Stomach smooth muscle (tissue), 2 donors: Measurements from ENCODE around the gene LRP8.

Experiments
- H3K27ac ChIP-seq: one replicate; pipeline ENCODE4 v1.7.0; 2013; ENCODE audit warnings: mild to moderate bottlenecking, low read length, inconsistent platforms
- H3K27me3 ChIP-seq, 2 donors: one replicate each; pipeline ENCODE4 v1.7.0; 2013; ENCODE audit warnings: low read length in 2 of 2; ENCODE audit not compliant: insufficient read depth in 2 of 2, control insufficient read depth in 1 of 2
- H3K36me3 ChIP-seq, 2 donors: one replicate each; pipeline ENCODE4 v1.7.0; 2013; ENCODE audit warnings: low read length in 2 of 2; ENCODE audit not compliant: control insufficient read depth in 2 of 2, insufficient read depth in 2 of 2
- H3K4me1 ChIP-seq: one replicate; pipeline ENCODE4 v1.7.0; 2013; ENCODE audit warnings: low read length; ENCODE audit not compliant: control insufficient read depth, insufficient read depth
- H3K4me3 ChIP-seq, 2 donors: one replicate each; pipeline ENCODE4 v1.7.0; 2013; ENCODE audit warnings: low read length in 2 of 2
- H3K9ac ChIP-seq, 2 donors: one replicate each; pipeline ENCODE4 v1.7.0; 2013; ENCODE audit warnings: low read length in 2 of 2, mild to moderate bottlenecking in 1 of 2
- H3K9me3 ChIP-seq, 2 donors: one replicate each; pipeline ENCODE4 v1.7.0; 2013; ENCODE audit warnings: low read length in 2 of 2; ENCODE audit not compliant: control insufficient read depth in 2 of 2
- donor health status: healthy.
- donor health status: Pancreatic carcinoma.

The LRP8 gene

GRCh38 chr1:53328541-53329499 is 950 bp upstream of the LRP8 start:
- Histone ChIP-seq H3K27me3 (no peaks in the 10 kb centered on the region), H3K4me3 (peak overlapping the region in 1 of 2 donors; percentile 67), H3K36me3 (no peaks in the 10 kb centered on the region), H3K9ac (no peak overlapping the region), H3K4me1 (peaks cover 27% of the 10 kb centered on the region), H3K9me3 (no peaks in the 10 kb centered on the region), H3K27ac (no peak overlapping the region)

GRCh38 chr1:53327182-53327913 is 522 bp downstream of the LRP8 start:
- Histone ChIP-seq H3K36me3 (no peaks in the 10 kb centered on the region), H3K9ac (peak overlapping the region in 1 of 2 donors; percentile 56), H3K27me3 (no peaks in the 10 kb centered on the region), H3K9me3 (no peaks in the 10 kb centered on the region), H3K27ac (no peak overlapping the region), H3K4me3 (peak overlapping the region; percentile 79), H3K4me1 (peaks cover 27% of the 10 kb centered on the region)

- H3K4me1 ChIP-seq = peaks cover 27% of the 10 kb centered on the region
- peak overlapping the region; percentile 79 for H3K4me3 ChIP-seq
- H3K27ac ChIP-seq = no peak overlapping the region
- no peaks in the 10 kb centered on the region for H3K27me3 ChIP-seq
- H3K9ac ChIP-seq = peak overlapping the region in 1 of 2 donors; percentile 56
- H3K36me3 ChIP-seq = no peaks in the 10 kb centered on the region
- H3K9me3 ChIP-seq = no peaks in the 10 kb centered on the region
These were observed 1.2 kb downstream of the LRP8 start for GRCh38 chr1:53326598-53327181.

GRCh38 chr1:53326088-53326597 is 1.7 kb downstream of the LRP8 start:
- no peaks in the 10 kb centered on the region for H3K27me3 ChIP-seq
- H3K36me3 ChIP-seq = no peaks in the 10 kb centered on the region
- H3K27ac ChIP-seq = no peak overlapping the region
- H3K4me3 ChIP-seq = peak overlapping the region; percentile 79
- H3K9me3 ChIP-seq = no peaks in the 10 kb centered on the region
- peak overlapping the region; percentile 29 to 53 for H3K9ac ChIP-seq
- H3K4me1 ChIP-seq = peaks cover 27% of the 10 kb centered on the region

GRCh38 chr1:53325326-53326087 is 2.4 kb downstream of the LRP8 start:
- Histone ChIP-seq H3K27me3 (no peaks in the 10 kb centered on the region), H3K4me3 (peak overlapping the region; percentile 79), H3K9ac (peak overlapping the region; percentile 42 to 53), H3K27ac (no peak overlapping the region), H3K4me1 (peaks cover 27% of the 10 kb centered on the region), H3K36me3 (no peaks in the 10 kb centered on the region), H3K9me3 (no peaks in the 10 kb centered on the region)

- Histone ChIP-seq H3K36me3 (no peaks in the 10 kb centered on the region), H3K9me3 (no peaks in the 10 kb centered on the region), H3K27me3 (no peaks in the 10 kb centered on the region), H3K9ac (no peak overlapping the region), H3K4me3 (no peak overlapping the region), H3K27ac (no peak overlapping the region), H3K4me1 (peaks cover 27% of the 10 kb centered on the region)
These were observed 3.1 kb downstream of the LRP8 start for GRCh38 chr1:53324728-53325297.

- no peak overlapping the region for H3K4me3 ChIP-seq
- no peak overlapping the region for H3K27ac ChIP-seq
- no peak overlapping the region for H3K9ac ChIP-seq
- no peaks in the 10 kb centered on the region for H3K27me3 ChIP-seq
- H3K36me3 ChIP-seq = no peaks in the 10 kb centered on the region
- no peaks in the 10 kb centered on the region for H3K9me3 ChIP-seq
- peaks cover 27% of the 10 kb centered on the region for H3K4me1 ChIP-seq
These were observed 3.5 kb downstream of the LRP8 start for GRCh38 chr1:53324321-53324720.

GRCh38 chr1:53323316-53323715 is 4.6 kb downstream of the LRP8 start:
- H3K27ac ChIP-seq = no peak overlapping the region
- no peaks in the 10 kb centered on the region for H3K27me3 ChIP-seq
- H3K9ac ChIP-seq = no peak overlapping the region
- H3K4me3 ChIP-seq = no peak overlapping the region
- H3K4me1 ChIP-seq = peaks cover 26% of the 10 kb centered on the region
- H3K36me3 ChIP-seq = no peaks in the 10 kb centered on the region
- H3K9me3 ChIP-seq = no peaks in the 10 kb centered on the region

- H3K9me3 ChIP-seq = no peaks in the 10 kb centered on the region
- H3K4me1 ChIP-seq = peaks cover 17% of the 10 kb centered on the region
- no peak overlapping the region for H3K9ac ChIP-seq
- H3K27me3 ChIP-seq = no peaks in the 10 kb centered on the region
- H3K27ac ChIP-seq = no peak overlapping the region
- no peak overlapping the region for H3K4me3 ChIP-seq
- no peaks in the 10 kb centered on the region for H3K36me3 ChIP-seq
These were observed 5.9 kb downstream of the LRP8 start for GRCh38 chr1:53321776-53322602.
